Cardiac muscle cell (in vitro differentiated cells and primary cell): ENCODE results near the gene CDH4. TPM values are rescaled to one million over a fixed set of nuclear protein-coding genes. Genes with fewer than 3 reads are reported as not detected.

Experiments
- DNase-seq, 2 donors: peaks; one replicate each; pipeline versions ENCODE4 v3.0.0 to v3.0.0-alpha.2; 2010 to 2017; ENCODE audit warnings: low read depth in 1 of 2, low spot score in 1 of 2
- H3K27ac ChIP-seq: fragments of 200-600 bp; sonication (generic); 2 replicates; pipeline ENCODE4 v1.5.1; 2016
- H3K27me3 ChIP-seq: fragments of 200-600 bp; sonication (generic); 2 replicates; pipeline ENCODE4 v1.6.0; 2016; ENCODE audit warnings: control low read depth
- H3K36me3 ChIP-seq: fragments of 200-600 bp; sonication (generic); 2 replicates; pipeline ENCODE4 v1.5.1; 2016; ENCODE audit warnings: control low read depth
- H3K4me1 ChIP-seq: fragments of 200-600 bp; sonication (generic); 2 replicates; pipeline ENCODE4 v1.8.1; 2017; ENCODE audit warnings: low read depth, mild to moderate bottlenecking, mixed run types
- H3K4me3 ChIP-seq: fragments of 200-600 bp; sonication (generic); 2 replicates; pipeline ENCODE4 v1.5.1; 2016; ENCODE audit warnings: mild to moderate bottlenecking
- H3K9me3 ChIP-seq: fragments of 200-600 bp; sonication (generic); 2 replicates; pipeline ENCODE4 v1.5.1; 2017; ENCODE audit warnings: low read depth, mild to moderate bottlenecking, control low read depth
- polyA plus RNA-seq: library from polyadenylated mRNA; unstranded; fragments of >200 nt; fragmentation: Nextera tagmentation; extraction: Ambion mirVana; gene quantifications from 2 replicates; pipeline ENCODE4 v1.2.1, GENCODE V29; 2016
- total RNA-seq: library from RNA; depleted of rRNA; stranded (reverse); fragments of >200 nt; gene quantifications from 2 replicates; pipeline ENCODE4 v1.2.3, GENCODE V29; 2016
- TF ChIP-seq, protein P1 (sequence below): IDR thresholded peaks from 2 replicates; pipeline ENCODE4 v1.5.1; 2012; ENCODE audit warnings: low read depth, mild to moderate bottlenecking, low read length

Gene CDH4
- total and polyA plus RNA-seq, 2 experiments from 2014 or later = 0.43 to 0.80 TPM

- Histone ChIP-seq H3K36me3 (no peaks in the 10 kb centered on the region), H3K4me1 (no peaks in the 10 kb centered on the region), H3K4me3 (no peak overlapping the region), H3K9me3 (no peaks in the 10 kb centered on the region), H3K27ac (no peak overlapping the region), H3K27me3 (no peaks in the 10 kb centered on the region)
- TF ChIP-seq, protein P1, sequence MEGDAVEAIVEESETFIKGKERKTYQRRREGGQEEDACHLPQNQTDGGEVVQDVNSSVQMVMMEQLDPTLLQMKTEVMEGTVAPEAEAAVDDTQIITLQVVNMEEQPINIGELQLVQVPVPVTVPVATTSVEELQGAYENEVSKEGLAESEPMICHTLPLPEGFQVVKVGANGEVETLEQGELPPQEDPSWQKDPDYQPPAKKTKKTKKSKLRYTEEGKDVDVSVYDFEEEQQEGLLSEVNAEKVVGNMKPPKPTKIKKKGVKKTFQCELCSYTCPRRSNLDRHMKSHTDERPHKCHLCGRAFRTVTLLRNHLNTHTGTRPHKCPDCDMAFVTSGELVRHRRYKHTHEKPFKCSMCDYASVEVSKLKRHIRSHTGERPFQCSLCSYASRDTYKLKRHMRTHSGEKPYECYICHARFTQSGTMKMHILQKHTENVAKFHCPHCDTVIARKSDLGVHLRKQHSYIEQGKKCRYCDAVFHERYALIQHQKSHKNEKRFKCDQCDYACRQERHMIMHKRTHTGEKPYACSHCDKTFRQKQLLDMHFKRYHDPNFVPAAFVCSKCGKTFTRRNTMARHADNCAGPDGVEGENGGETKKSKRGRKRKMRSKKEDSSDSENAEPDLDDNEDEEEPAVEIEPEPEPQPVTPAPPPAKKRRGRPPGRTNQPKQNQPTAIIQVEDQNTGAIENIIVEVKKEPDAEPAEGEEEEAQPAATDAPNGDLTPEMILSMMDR = no peak
- DNase-seq = no peak
Observed at GRCh38 chr20:61704661-61705060, 452.6 kb downstream of the CDH4 start.

DNA sequence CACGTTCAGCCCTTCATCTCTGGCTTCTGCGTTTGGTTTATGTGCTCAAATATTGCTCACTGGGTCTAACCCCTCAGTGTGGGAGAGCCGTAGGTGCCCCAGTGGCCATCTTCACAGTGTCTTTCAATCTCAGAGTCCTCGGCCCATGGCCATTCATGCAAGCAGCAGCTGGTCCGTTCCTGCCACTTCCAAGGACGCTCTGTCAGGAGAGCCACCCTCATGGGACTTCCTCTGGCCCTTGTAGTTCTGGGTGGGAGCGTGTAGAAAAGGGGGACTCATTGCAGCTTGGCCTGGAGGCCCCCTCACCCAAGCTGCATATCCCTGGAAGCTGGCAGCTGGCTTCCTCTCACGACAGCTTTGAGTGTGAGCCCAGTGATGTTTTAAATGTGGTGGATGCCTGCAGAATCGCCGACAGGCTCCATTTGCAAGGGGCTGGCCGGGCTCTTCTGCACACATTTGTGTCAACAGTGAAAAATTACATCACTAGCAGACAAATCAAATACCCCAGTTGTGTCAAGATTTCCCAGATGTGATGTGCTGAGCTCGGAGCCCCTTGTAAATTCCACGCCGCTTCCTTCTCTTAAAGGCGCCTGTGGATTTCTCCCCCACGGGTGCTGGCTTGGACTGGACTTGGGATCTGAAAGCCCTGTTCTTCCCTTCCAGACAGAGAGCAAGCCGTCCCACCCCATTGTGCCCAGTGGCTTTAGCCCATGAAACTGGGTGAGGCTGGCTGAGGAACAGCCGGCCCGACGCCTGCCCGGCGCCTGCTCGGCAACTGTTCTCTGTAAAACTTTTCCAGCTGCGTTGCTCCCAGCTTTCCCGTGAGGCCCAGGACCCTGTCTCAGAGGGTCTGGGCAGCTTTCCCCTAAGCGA lies 453.6 kb downstream of the CDH4 start:
- Histone ChIP-seq H3K27me3 (no peaks in the 10 kb centered on the region), H3K4me3 (no peak overlapping the region), H3K9me3 (no peaks in the 10 kb centered on the region), H3K27ac (no peak overlapping the region), H3K36me3 (no peaks in the 10 kb centered on the region), H3K4me1 (no peaks in the 10 kb centered on the region)
- DNase-seq = no peak
- TF ChIP-seq, protein P1 = no peak

GRCh38 chr20:61706259-61706961 lies 454.3 kb downstream of the CDH4 start:
- no peaks in the 10 kb centered on the region for H3K4me1 ChIP-seq
- no peak overlapping the region for H3K4me3 ChIP-seq
- H3K36me3 ChIP-seq = no peaks in the 10 kb centered on the region
- DNase-seq = no peak
- TF ChIP-seq, protein P1 = no peak
- H3K27ac ChIP-seq = no peak overlapping the region
- no peaks in the 10 kb centered on the region for H3K9me3 ChIP-seq
- no peaks in the 10 kb centered on the region for H3K27me3 ChIP-seq

DNA sequence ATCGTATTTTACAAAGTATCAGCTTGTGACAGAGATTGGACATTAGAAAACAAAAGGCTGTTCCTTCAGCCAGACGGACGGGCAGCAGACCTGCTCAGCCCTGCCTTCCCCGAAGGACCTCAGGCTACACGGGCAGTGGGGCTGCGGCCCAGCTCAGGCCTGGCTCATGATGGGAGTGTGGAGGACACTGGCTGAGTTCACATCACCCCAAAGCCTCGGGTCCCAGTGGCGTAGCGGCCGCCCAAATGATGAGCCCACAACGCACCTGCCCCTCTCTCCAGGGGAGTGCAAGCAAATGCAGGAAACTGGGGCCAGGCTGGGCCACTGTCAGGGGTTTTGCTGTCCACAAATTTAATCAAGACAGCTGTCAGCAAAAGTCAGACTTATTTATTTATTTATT lies 456.8 kb downstream of the CDH4 start:
- H3K27ac ChIP-seq = no peak overlapping the region
- DNase-seq = no peak
- no peak overlapping the region for H3K4me3 ChIP-seq
- TF ChIP-seq, protein P1 = no peak
- no peaks in the 10 kb centered on the region for H3K4me1 ChIP-seq
- no peaks in the 10 kb centered on the region for H3K27me3 ChIP-seq
- H3K9me3 ChIP-seq = no peaks in the 10 kb centered on the region
- no peaks in the 10 kb centered on the region for H3K36me3 ChIP-seq

DNA sequence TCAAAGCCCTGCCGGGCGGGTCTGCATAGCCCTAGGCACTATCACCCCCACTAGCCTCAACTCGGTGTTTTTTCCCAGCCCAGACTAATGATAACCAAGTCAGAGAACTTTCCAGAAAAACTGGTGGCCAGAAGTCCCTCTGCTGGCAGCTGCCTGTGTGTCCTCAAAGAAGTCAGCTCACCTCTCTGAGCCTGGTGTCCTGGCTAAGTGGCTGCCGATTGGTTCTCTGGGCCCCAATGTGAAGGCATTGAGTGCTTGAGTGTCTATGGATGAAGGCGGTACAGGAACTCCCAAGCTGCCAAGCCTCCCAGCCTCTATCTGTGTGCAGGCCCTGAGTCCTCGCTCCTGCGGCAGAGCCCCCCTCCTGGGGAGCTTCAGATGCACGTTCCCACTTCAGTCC lies 458.0 kb downstream of the CDH4 start:
- H3K9me3 ChIP-seq = no peaks in the 10 kb centered on the region
- H3K27ac ChIP-seq = no peak overlapping the region
- no peak for DNase-seq
- TF ChIP-seq, protein P1 = no peak
- H3K4me1 ChIP-seq = no peaks in the 10 kb centered on the region
- no peaks in the 10 kb centered on the region for H3K36me3 ChIP-seq
- H3K27me3 ChIP-seq = no peaks in the 10 kb centered on the region
- no peak overlapping the region for H3K4me3 ChIP-seq
